Measurements from ENCODE around the gene C18orf63.

Gene C18orf63

DNA sequence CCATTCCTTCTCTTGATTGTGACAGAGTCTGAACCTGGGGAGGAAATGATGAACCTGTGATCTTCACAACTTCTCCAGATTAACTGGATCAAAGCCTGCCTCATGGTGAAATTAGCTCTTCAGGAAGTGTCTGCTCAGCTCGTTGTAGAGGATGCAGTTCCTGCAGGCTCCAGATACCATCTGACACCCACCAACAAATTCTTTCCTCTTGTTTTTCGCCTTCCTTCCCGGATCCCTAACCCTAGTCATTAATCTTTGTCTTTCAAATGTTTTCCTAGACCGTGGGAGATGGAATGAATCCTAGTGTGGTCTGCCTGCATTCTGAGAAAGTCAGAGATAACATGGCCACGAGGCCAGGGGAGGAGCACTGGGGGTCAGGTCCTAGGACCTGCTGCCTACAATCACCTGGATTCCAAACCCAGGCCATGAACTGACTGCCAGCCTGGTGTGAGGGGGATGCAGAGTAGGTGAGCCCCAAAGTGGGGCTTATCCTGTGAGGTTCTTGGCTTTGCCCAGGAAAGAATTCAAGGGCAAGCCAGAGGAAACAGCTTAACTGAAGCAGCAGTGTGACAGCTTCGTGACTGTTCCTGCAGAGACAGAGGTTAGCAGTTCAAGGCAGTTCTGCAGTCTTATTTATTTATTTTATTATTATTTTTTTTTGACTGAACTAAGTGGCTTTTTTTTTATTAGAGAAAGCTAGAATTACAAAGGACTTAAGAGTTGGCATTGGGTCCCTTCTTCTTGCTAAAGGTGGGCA lies 73.7 kb downstream of the C18orf63 start:
- TF ChIP-seq ZNF274 (IDR thresholded peaks at IDR 0.05; ENCODE audit: low read depth, low read length), result no peak
- no peak overlapping the region for H3K4me3 ChIP-seq (ENCODE audit: low read length)

DNA sequence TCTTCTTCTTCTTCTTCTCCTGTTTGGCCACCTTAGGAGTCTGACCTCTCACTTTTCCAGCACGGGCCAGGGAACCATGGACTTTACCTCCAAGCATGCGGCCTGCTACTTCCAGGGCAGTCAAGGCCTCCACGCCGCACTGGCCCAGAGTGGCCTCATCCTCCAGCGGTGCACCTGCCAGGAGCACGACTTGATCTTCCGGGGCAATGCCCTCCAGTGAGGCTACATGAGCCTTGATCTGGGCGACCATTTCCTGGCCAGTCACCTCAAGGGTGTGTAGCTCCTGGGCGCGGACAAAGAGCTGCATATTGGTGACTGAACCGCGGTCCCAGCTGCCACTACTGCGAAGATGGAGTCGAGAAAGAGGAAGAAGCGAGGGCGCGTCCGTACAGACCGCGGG lies 74.4 kb downstream of the C18orf63 start:
- TF ChIP-seq ZNF274 (IDR thresholded peaks at IDR 0.05; ENCODE audit: low read depth, low read length), result no peak
- no peak overlapping the region for H3K4me3 ChIP-seq (ENCODE audit: low read length)

DNA sequence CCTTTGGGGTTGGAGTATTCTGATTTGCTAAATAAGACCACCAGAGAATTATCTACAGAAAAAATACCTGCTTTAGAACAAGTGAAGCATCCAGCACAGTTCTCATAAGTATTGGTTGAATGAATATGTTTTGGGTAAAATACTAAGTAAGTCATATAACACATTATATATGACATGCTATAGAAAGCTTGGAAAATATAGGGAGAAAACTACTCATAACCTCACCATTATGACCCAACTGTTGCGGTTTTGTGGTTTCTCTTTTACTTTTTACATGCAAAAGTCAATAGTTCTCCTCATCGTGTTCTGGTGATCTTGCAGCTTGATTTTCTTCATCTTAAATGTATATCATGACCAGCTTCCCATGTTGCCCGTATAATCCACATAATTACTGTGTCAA lies 75.3 kb downstream of the C18orf63 start:
- TF ChIP-seq ZNF274 (IDR thresholded peaks at IDR 0.05; ENCODE audit: low read depth, low read length), result no peak

DNA sequence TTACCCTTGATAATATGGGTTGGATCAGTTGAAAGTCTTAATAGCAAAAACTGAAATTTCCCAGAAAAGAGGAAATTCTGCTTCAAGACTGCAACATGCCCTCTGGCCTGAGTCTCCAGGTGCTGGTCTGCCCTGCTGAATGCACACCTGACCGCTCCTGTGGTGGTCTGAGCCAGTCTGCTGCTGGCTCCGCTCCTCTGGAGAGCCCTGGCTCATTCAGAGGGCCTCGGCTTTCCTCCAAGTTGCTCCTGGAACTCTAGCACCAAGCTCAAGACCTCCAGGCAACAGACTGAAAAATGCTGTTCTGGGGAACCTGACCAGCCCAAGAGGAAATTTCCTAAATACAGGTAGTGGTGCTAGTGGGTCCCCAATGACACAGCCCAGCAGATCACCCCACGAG lies 76.7 kb downstream of the C18orf63 start:
- no peak for TF ChIP-seq ZNF274 (IDR thresholded peaks at IDR 0.05; ENCODE audit: low read depth, low read length)
- no peak overlapping the region for H3K4me3 ChIP-seq (ENCODE audit: low read length)

More for the DNA sequence above, 75.3 kb downstream of the C18orf63 start:
- H3K4me3 ChIP-seq (ENCODE audit: low read length), result no peak overlapping the region

DNA sequence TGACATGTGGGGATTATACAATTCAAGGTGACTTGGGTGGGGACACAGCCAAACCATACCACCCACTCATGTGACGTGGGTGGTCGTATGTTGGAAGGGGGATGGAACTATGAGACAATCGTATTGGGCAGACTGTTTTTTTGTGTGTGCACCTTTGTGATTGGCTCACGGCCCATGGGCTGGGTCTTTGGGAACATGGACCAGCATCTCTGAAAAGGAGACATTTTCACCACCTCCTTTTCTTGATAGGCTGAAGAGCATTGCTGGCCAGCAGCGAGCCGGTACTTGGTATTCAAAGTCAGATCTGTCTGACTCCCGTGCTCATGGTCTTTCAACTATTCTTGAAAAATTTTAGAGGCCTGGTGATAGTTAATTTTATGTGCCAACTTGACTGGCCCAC lies 79.4 kb downstream of the C18orf63 start:
- no peak for TF ChIP-seq ZNF274 (IDR thresholded peaks at IDR 0.05; ENCODE audit: low read depth, low read length)
- no peak overlapping the region for H3K4me3 ChIP-seq (ENCODE audit: low read length)

DNA sequence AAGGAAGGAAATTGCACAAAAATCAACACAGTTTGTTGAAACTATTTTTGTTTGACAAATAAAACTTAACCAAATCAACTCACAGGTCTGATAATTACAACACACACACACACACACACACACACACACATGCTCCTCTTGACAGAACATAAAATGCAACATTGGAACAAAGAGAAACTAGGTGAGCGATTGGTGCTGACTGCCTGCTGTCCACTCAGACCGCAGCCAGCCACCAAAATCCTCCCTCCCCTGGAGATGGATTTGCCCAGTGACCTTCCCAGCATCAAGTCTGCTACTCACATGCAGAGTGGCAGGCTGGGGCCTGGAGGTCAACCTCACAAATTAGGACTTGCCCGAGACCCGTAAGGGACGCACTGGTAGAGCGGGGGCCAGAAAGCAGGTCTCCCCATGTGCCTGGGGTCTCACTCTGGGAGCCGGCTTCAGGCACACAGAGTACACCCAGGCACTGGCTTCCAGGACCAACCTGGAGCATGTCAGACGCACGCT lies 80.1 kb downstream of the C18orf63 start:
- no peak for TF ChIP-seq ZNF274 (IDR thresholded peaks at IDR 0.05; ENCODE audit: low read depth, low read length)
- no peak overlapping the region for H3K4me3 ChIP-seq (ENCODE audit: low read length)

DNA sequence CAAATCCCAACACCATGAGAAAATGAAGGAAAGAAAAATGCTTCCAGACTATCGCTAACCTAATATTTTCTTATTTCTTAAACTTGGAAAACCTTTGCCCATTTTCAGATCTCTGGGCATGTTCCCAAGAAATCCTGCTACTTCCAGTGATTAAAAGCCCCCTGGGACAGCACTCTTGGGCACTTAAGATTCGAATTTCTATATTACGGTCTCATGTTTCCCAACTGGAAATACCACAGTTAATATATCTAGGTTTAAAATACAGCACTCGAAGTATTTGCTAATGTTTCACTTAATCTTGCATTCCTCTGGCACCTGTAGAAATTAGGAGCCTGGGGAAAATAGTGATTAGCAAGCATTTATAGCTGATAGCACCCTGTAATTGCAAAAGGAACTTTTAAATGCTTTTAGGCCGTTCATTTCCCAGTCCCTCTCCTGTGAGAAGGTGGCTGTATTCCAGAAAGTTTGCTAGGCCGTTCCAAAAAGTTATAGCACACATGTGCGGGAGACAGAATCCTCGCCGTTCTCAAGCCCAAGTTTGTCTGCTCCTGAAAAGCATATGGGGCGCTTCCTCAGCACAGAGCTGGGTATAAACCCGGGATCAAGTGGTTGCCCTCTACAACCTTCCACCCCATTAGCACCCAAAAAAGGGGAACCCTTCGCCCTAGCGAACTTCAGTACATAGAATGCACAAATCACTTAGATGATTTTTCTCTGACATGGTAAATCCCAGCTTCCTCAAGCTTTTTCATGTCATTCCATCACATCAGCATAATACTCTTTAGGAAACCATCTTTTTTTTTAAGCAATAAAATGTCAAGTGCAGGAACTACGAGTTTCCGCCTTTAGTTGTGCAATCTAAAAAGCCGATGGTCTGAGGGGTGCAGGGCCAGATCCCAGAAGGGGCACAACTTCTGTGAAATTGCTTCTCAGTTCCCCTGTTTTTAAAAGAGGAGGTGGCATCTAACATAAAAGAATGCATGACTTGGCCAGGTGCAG lies 80.8 kb downstream of the C18orf63 start:
- H3K4me3 ChIP-seq (ENCODE audit: low read length), result no peak overlapping the region
- TF ChIP-seq ZNF274 (IDR thresholded peaks at IDR 0.05; ENCODE audit: low read depth, low read length), result no peak

DNA sequence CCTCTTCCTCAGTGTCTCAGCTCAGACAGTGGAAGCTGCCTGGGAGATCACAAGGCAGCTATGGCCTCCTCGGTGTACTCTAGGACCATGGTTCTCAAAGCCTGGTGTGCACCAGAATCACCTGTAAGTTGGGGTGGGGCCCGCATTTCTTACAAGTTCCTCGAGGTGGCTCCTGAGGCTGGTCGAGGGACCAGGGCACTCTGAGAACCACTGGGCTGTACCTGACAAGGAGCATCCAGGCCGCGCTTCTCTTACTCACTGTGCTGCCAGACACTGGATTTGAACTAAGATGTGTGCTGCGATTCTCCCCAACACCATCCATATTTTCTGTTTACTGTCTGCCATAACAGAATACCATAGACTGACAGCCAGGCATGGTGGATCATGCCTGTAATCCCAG lies 81.9 kb downstream of the C18orf63 start:
- TF ChIP-seq ZNF274 (IDR thresholded peaks at IDR 0.05; ENCODE audit: low read depth, low read length), result no peak
- H3K4me3 ChIP-seq (ENCODE audit: low read length), result no peak overlapping the region

DNA sequence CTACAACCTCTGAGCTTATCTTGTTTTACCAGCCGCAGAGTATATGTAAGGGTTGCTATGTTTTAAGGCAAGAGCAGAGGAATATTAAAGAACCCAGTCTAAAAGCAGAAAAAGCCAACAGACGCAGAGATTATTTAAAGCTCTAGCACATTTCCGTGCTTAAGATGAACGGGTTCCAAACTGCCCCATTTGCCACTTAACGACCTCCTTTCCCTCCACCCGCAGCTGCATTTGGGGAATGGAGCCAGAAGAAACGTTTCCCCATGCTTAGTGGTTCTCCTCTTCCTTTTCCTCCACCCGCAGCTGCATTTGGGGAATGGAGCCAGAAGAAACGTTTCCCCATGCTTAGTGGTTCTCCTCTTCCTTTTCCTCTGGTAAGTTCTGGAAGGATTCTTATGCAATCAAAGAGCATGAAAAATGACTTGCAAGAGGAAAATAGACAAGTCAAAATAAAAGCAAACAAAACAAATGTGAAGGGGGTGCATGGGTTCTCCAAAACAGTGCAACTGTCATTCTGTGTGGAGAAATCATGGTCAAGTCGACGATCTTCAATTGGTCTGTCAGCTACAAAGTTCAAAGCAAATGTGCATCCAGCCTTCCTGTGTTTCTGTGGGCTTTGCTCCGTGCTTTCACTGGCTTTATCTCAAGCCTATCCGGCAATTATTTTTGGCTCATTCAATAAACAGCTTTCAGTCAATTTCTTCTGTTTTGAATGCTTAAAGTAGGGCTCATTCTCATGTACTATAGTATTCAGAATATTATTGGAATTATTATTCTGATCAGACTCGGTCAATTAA lies 83.7 kb downstream of the C18orf63 start:
- H3K4me3 ChIP-seq (ENCODE audit: low read length), result no peak overlapping the region
- TF ChIP-seq ZNF274 (IDR thresholded peaks at IDR 0.05; ENCODE audit: low read depth, low read length), result no peak

DNA sequence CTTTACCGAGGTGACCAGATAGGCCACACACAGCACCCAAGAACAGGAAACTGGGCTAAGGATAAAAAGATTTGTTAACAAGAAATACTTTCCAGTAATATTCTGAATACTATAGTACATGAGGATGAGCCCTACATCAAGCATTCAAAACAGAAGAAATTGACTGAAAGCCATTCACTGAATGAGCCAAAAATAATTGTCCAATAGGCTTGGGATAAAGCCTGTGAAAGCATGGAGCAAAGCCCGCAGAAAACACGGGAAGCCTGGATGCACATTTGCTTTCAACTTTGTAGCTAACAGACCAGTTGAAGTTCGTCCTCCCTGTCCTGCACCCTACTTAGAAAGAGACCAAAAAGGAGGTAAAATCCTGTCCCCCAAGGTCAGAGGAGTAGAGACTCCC lies 85.2 kb downstream of the C18orf63 start:
- TF ChIP-seq ZNF274 (IDR thresholded peaks at IDR 0.05; ENCODE audit: low read depth, low read length), result no peak

DNA sequence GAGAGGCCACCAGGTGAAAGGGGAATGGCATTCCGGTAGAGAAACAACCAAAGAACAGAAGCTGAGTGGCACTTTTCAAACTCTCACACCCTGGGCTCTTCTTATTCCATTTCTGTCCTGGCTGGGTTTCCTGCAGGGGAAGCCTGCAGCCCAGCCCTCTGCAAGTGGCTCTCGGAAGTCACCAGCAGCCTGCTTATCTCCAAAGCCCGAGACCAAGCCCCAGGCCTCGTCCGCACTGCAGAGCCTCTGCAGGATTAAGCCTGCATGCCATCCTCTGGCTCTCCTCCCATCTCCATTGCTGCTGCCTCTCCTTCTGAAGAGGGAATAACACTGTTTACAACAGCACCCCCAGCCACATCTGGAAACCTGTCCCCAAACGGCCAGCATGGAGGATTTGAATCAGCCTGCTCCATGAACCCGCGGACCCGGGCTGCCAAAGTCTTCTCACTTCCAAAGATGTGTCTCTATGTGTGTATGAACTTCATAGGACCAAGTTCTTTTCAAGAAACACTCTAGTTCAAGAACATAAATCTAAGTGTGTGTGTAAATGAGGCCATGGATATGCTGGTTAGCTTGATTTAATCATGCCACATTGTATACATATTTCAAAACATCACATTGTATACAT lies 87.3 kb downstream of the C18orf63 start:
- no peak for TF ChIP-seq ZNF274 (IDR thresholded peaks at IDR 0.05; ENCODE audit: low read depth, low read length)
- H3K4me3 ChIP-seq (ENCODE audit: low read length), result no peak overlapping the region

More for the DNA sequence above, 85.2 kb downstream of the C18orf63 start:
- H3K4me3 ChIP-seq (ENCODE audit: low read length), result no peak overlapping the region

DNA sequence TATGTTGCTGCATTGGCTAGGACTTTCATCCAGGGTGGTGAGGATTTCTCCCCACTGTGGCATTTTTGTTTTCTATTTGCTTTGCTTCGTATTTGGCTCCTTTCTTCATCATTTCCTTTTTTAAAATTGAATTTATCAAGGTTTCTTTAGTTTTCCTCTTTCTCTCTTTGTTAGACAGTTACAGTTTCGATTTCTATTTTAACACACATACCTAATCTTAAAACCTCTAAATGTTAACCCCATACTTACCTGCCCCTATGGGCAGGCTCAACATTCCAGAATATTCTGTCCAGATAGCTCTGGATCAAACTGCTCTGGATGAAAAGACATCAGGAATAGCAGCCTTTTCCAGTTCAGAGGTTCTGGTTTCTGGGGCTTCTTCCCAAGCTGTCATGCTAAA lies 92.2 kb downstream of the C18orf63 start:
- TF ChIP-seq ZNF274 (IDR thresholded peaks at IDR 0.05; ENCODE audit: low read depth, low read length), result no peak
- 0 out of 2 replicates have a peak overlapping the region, but pooled peaks have one; percentile 19 for H3K4me3 ChIP-seq (ENCODE audit: low read length)
